ENCODE measurements around the gene NCF1. TPM values are rescaled to one million over a fixed set of nuclear protein-coding genes. Genes with fewer than 3 reads are reported as not detected.
"Not testable (repeated sequence)": the region's sequence is repeated elsewhere in the genome, so short reads cannot be mapped to it uniquely, and the experiment has no call there.

Gene NCF1
- polyA plus RNA-seq, 1 of the 3 experiments (the other 2 are of a cell fraction): not detected

GRCh38 chr7:74756673-74757072, 17.1 kb upstream of the NCF1 start:
- H3K79me2 ChIP-seq (ENCODE audit: insufficient read depth); CTCF ChIA-PET: not testable (repeated sequence)

GRCh38 chr7:74758268-74758667, 15.5 kb upstream of the NCF1 start:
- H3K4me1 ChIP-seq (ENCODE audit: control insufficient read depth in 1 of 2, insufficient read depth in 2 of 2, low read depth in 1 of 2, low read length in 1 of 2); CTCF ChIA-PET; H3K36me3 ChIP-seq (replicated peaks in 1 of 2; ENCODE audit: control insufficient read depth in 1 of 2, insufficient read depth in 2 of 2, low read length in 1 of 2); H3K9me2 ChIP-seq; H3K9ac ChIP-seq; H3F3A ChIP-seq (replicated peaks; ENCODE audit: insufficient read depth); H3K79me2 ChIP-seq (ENCODE audit: insufficient read depth); H3K4me3 ChIP-seq (ENCODE audit: low read depth in 2 of 2, low read length in 1 of 2); H2AFZ ChIP-seq (ENCODE audit: low read depth); H4K20me1 ChIP-seq (ENCODE audit: insufficient read depth); H3K27ac ChIP-seq (ENCODE audit: low read depth in 2 of 2, low read length in 1 of 2); H3K4me2 ChIP-seq; H3K27me3 ChIP-seq (ENCODE audit: insufficient read depth); H3K9me3 ChIP-seq; DNase-seq; POLR2A ChIA-PET: not testable (repeated sequence)
- no CpG with 5 or more reads among the region's 7 CpGs for WGBS (ENCODE audit: low lambda C conversion rate)

More at GRCh38 chr7:74756673-74757072, 17.1 kb upstream of the NCF1 start:
- no CpG with 5 or more reads among the region's 5 CpGs for WGBS (ENCODE audit: low lambda C conversion rate)
- H2AFZ ChIP-seq (ENCODE audit: low read depth); H4K20me1 ChIP-seq (ENCODE audit: insufficient read depth); H3K4me1 ChIP-seq (ENCODE audit: control insufficient read depth in 1 of 2, insufficient read depth in 2 of 2, low read depth in 1 of 2, low read length in 1 of 2); H3K4me2 ChIP-seq; H3K9me2 ChIP-seq; H3K9me3 ChIP-seq; DNase-seq; POLR2A ChIA-PET; H3K27me3 ChIP-seq (ENCODE audit: insufficient read depth); H3F3A ChIP-seq (replicated peaks; ENCODE audit: insufficient read depth); H3K4me3 ChIP-seq (ENCODE audit: low read depth in 2 of 2, low read length in 1 of 2); H3K9ac ChIP-seq; H3K27ac ChIP-seq (ENCODE audit: low read depth in 2 of 2, low read length in 1 of 2); H3K36me3 ChIP-seq (replicated peaks in 1 of 2; ENCODE audit: control insufficient read depth in 1 of 2, insufficient read depth in 2 of 2, low read length in 1 of 2): not testable (repeated sequence)

- H3K79me2 ChIP-seq (ENCODE audit: insufficient read depth); H3K27ac ChIP-seq (ENCODE audit: low read depth in 2 of 2, low read length in 1 of 2); H3K4me3 ChIP-seq (ENCODE audit: low read depth in 2 of 2, low read length in 1 of 2); H2AFZ ChIP-seq (ENCODE audit: low read depth); H3F3A ChIP-seq (replicated peaks; ENCODE audit: insufficient read depth); H4K20me1 ChIP-seq (ENCODE audit: insufficient read depth); H3K9ac ChIP-seq; H3K9me2 ChIP-seq; CTCF ChIA-PET; DNase-seq; POLR2A ChIA-PET; H3K4me1 ChIP-seq (ENCODE audit: control insufficient read depth in 1 of 2, insufficient read depth in 2 of 2, low read depth in 1 of 2, low read length in 1 of 2); H3K9me3 ChIP-seq; H3K27me3 ChIP-seq (ENCODE audit: insufficient read depth); H3K4me2 ChIP-seq; H3K36me3 ChIP-seq (replicated peaks in 1 of 2; ENCODE audit: control insufficient read depth in 1 of 2, insufficient read depth in 2 of 2, low read length in 1 of 2): not testable (repeated sequence)
- no CpG with 5 or more reads among the region's 3 CpGs for WGBS (ENCODE audit: low lambda C conversion rate)
Measured at GRCh38 chr7:74758982-74759381, 14.8 kb upstream of the NCF1 start.

GRCh38 chr7:74765205-74765918, 8.4 kb upstream of the NCF1 start:
- H3F3A ChIP-seq (replicated peaks; ENCODE audit: insufficient read depth); H3K9ac ChIP-seq; H3K36me3 ChIP-seq (replicated peaks in 1 of 2; ENCODE audit: control insufficient read depth in 1 of 2, insufficient read depth in 2 of 2, low read length in 1 of 2); H3K4me3 ChIP-seq (ENCODE audit: low read depth in 2 of 2, low read length in 1 of 2); H3K27ac ChIP-seq (ENCODE audit: low read depth in 2 of 2, low read length in 1 of 2); DNase-seq; POLR2A ChIA-PET; H3K4me2 ChIP-seq; H3K9me2 ChIP-seq; H3K79me2 ChIP-seq (ENCODE audit: insufficient read depth); H2AFZ ChIP-seq (ENCODE audit: low read depth); H3K27me3 ChIP-seq (ENCODE audit: insufficient read depth); H3K4me1 ChIP-seq (ENCODE audit: control insufficient read depth in 1 of 2, insufficient read depth in 2 of 2, low read depth in 1 of 2, low read length in 1 of 2); H4K20me1 ChIP-seq (ENCODE audit: insufficient read depth); CTCF ChIA-PET; H3K9me3 ChIP-seq: not testable (repeated sequence)
- no CpG with 5 or more reads among the region's 17 CpGs for WGBS (ENCODE audit: low lambda C conversion rate)

- H3F3A ChIP-seq (replicated peaks; ENCODE audit: insufficient read depth); H3K4me2 ChIP-seq; H3K9ac ChIP-seq; H3K9me3 ChIP-seq; H3K79me2 ChIP-seq (ENCODE audit: insufficient read depth); H2AFZ ChIP-seq (ENCODE audit: low read depth); H3K27me3 ChIP-seq (ENCODE audit: insufficient read depth); H3K4me1 ChIP-seq (ENCODE audit: control insufficient read depth in 1 of 2, insufficient read depth in 2 of 2, low read depth in 1 of 2, low read length in 1 of 2); H3K4me3 ChIP-seq (ENCODE audit: low read depth in 2 of 2, low read length in 1 of 2); H4K20me1 ChIP-seq (ENCODE audit: insufficient read depth); H3K27ac ChIP-seq (ENCODE audit: low read depth in 2 of 2, low read length in 1 of 2); DNase-seq; H3K9me2 ChIP-seq; POLR2A ChIA-PET; H3K36me3 ChIP-seq (replicated peaks in 1 of 2; ENCODE audit: control insufficient read depth in 1 of 2, insufficient read depth in 2 of 2, low read length in 1 of 2); CTCF ChIA-PET: not testable (repeated sequence)
- WGBS (ENCODE audit: low lambda C conversion rate): 73% methylated on average over 3 of the region's 7 CpGs
Measured at GRCh38 chr7:74766509-74766908, 7.3 kb upstream of the NCF1 start.

GRCh38 chr7:74766991-74767390, 6.8 kb upstream of the NCF1 start:
- H2AFZ ChIP-seq (ENCODE audit: low read depth); H3K9me2 ChIP-seq; DNase-seq; H3K36me3 ChIP-seq (replicated peaks in 1 of 2; ENCODE audit: control insufficient read depth in 1 of 2, insufficient read depth in 2 of 2, low read length in 1 of 2); H3K4me3 ChIP-seq (ENCODE audit: low read depth in 2 of 2, low read length in 1 of 2); CTCF ChIA-PET; H3K27me3 ChIP-seq (ENCODE audit: insufficient read depth); H3K4me2 ChIP-seq; H3K27ac ChIP-seq (ENCODE audit: low read depth in 2 of 2, low read length in 1 of 2); POLR2A ChIA-PET; H4K20me1 ChIP-seq (ENCODE audit: insufficient read depth); H3K9ac ChIP-seq; H3F3A ChIP-seq (replicated peaks; ENCODE audit: insufficient read depth); H3K4me1 ChIP-seq (ENCODE audit: control insufficient read depth in 1 of 2, insufficient read depth in 2 of 2, low read depth in 1 of 2, low read length in 1 of 2); H3K9me3 ChIP-seq; H3K79me2 ChIP-seq (ENCODE audit: insufficient read depth): not testable (repeated sequence)
- 100% methylated on average over 2 of the region's 10 CpGs for WGBS (ENCODE audit: low lambda C conversion rate)

- H3K9me2 ChIP-seq; H3K27ac ChIP-seq (ENCODE audit: low read depth in 2 of 2, low read length in 1 of 2); H3K36me3 ChIP-seq (replicated peaks in 1 of 2; ENCODE audit: control insufficient read depth in 1 of 2, insufficient read depth in 2 of 2, low read length in 1 of 2); H3K4me3 ChIP-seq (ENCODE audit: low read depth in 2 of 2, low read length in 1 of 2); CTCF ChIA-PET; H3F3A ChIP-seq (replicated peaks; ENCODE audit: insufficient read depth); H3K4me2 ChIP-seq; H3K79me2 ChIP-seq (ENCODE audit: insufficient read depth); H4K20me1 ChIP-seq (ENCODE audit: insufficient read depth); POLR2A ChIA-PET; H3K9me3 ChIP-seq; H2AFZ ChIP-seq (ENCODE audit: low read depth); DNase-seq; H3K27me3 ChIP-seq (ENCODE audit: insufficient read depth); H3K9ac ChIP-seq; H3K4me1 ChIP-seq (ENCODE audit: control insufficient read depth in 1 of 2, insufficient read depth in 2 of 2, low read depth in 1 of 2, low read length in 1 of 2): not testable (repeated sequence)
- 97% methylated on average over 4 of the region's 7 CpGs for WGBS (ENCODE audit: low lambda C conversion rate)
Measured at GRCh38 chr7:74770062-74770461, 3.7 kb upstream of the NCF1 start.

All from SK-N-SH (cell line).